22Rv1 (cell line): ENCODE data around the gene KIF1A.

ENCODE experiments used
- H3K27ac ChIP-seq: fragments of 450-650 bp; 2 replicates; pipeline ENCODE4 v1.5.1; 2017
- CTCF ChIP-seq: fragments of 450-650 bp; IDR thresholded peaks from 2 replicates; pipeline ENCODE4 v1.5.1; 2017; ENCODE audit warnings: mild to moderate bottlenecking
- ZFX ChIP-seq: fragments of 450-650 bp; IDR thresholded peaks from 2 replicates; pipeline ENCODE4 v1.6.1; 2017; ENCODE audit warnings: antibody characterized with exemption, borderline replicate concordance

KIF1A gene

GRCh38 chr2:240819858-240820606 lies at the start of gene KIF1A:
Gene KIF1A, minus strand, starts transcription at chr2:240820219. Its CDS starts 22,467 bp downstream, at chr2:240797752.
- TF ChIP-seq ZFX: no peak
- peak within 1 kb of the TSS; percentile 32; the same call in 1 of the 2 replicates for H3K27ac ChIP-seq

GRCh38 chr2:240869109-240869955 lies 49.3 kb upstream of the KIF1A start:
- no peak for TF ChIP-seq CTCF
- TF ChIP-seq ZFX: no peak
- no peak overlapping the region for H3K27ac ChIP-seq

GRCh38 chr2:240868286-240869108 lies 48.5 kb upstream of the KIF1A start, which contains the start of gene AGXT:
Gene AGXT, plus strand, starts transcription at chr2:240868824. Its CDS starts 42 bp downstream, at chr2:240868866.
- TF ChIP-seq CTCF (no peak), ZFX (no peak)
- H3K27ac ChIP-seq: no peak within 1 kb of the TSS

- no peak overlapping the region for H3K27ac ChIP-seq
- no peak for TF ChIP-seq CTCF
- TF ChIP-seq ZFX: no peak
These were observed 45.4 kb upstream of the KIF1A start for GRCh38 chr2:240865391-240865790.

GRCh38 chr2:240864475-240864874 lies 44.5 kb upstream of the KIF1A start:
- TF ChIP-seq ZFX (no peak), CTCF (no peak)
- H3K27ac ChIP-seq: no peak overlapping the region

- TF ChIP-seq CTCF: no peak
- no peak for TF ChIP-seq ZFX
- H3K27ac ChIP-seq: no peak overlapping the region
These were observed 41.5 kb upstream of the KIF1A start for GRCh38 chr2:240861547-240861946.

- TF ChIP-seq ZFX: no peak
- TF ChIP-seq CTCF: no peak
- no peak overlapping the region for H3K27ac ChIP-seq
These were observed 38.9 kb upstream of the KIF1A start for GRCh38 chr2:240858871-240859270.
